DMS153 (cell line): ENCODE data around the gene TMEM37.

Experiments
- DNase-seq: peaks from one replicate; lab custom pipeline; 2025; lab: John Stamatoyannopoulos, UW

Gene TMEM37

GRCh38 chr2:119434664-119435063 is 3.0 kb downstream of the TMEM37 start:
- no peak for DNase-seq

- no peak for DNase-seq
These were observed 3.7 kb downstream of the TMEM37 start for GRCh38 chr2:119435081-119435952.

DNA sequence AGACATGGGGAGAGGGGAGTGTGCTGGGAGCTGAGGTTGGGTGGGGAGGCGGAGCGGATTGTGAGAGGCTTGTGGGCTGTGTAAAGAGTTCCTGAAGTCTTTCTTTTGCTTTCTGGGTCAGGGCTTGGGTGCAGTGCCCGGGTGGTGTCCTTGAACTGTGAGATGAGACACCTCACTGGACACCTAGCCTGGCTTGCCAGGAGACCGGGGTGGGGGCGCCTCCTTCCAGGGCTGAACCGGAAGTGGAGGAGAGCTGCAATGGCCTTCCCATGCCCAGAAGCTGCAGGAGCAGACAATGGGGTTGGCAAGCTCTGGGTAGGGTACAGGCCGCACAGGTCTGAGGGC is 4.3 kb downstream of the TMEM37 start:
- no peak for DNase-seq

DNA sequence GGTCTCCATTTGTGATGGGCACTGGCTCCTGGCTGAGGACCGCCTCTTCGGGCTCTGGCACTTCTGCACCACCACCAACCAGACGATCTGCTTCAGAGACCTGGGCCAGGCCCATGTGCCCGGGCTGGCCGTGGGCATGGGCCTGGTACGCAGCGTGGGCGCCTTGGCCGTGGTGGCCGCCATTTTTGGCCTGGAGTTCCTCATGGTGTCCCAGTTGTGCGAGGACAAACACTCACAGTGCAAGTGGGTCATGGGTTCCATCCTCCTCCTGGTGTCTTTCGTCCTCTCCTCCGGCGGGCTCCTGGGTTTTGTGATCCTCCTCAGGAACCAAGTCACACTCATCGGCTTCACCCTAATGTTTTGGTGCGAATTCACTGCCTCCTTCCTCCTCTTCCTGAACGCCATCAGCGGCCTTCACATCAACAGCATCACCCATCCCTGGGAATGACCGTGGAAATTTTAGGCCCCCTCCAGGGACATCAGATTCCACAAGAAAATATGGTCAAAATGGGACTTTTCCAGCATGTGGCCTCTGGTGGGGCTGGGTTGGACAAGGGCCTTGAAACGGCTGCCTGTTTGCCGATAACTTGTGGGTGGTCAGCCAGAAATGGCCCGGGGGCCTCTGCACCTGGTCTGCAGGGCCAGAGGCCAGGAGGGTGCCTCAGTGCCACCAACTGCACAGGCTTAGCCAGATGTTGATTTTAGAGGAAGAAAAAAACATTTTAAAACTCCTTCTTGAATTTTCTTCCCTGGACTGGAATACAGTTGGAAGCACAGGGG is 5.5 kb downstream of the TMEM37 start:
- no peak for DNase-seq

DNA sequence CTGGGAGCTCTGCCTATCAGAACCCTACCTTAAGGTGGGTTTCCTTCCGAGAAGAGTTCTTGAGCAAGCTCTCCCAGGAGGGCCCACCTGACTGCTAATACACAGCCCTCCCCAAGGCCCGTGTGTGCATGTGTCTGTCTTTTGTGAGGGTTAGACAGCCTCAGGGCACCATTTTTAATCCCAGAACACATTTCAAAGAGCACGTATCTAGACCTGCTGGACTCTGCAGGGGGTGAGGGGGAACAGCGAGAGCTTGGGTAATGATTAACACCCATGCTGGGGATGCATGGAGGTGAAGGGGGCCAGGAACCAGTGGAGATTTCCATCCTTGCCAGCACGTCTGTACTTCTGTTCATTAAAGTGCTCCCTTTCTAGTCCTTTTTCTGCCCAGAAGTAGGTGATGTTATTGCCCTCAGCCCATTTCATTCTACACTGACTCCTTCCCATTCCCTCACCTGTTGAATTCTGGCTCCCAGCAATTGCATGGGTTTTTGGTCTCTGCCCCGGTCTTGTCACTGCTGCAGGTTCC is 6.5 kb downstream of the TMEM37 start:
- no peak for DNase-seq

GRCh38 chr2:119438726-119439284 is 7.2 kb downstream of the TMEM37 start:
- DNase-seq: no peak

DNA sequence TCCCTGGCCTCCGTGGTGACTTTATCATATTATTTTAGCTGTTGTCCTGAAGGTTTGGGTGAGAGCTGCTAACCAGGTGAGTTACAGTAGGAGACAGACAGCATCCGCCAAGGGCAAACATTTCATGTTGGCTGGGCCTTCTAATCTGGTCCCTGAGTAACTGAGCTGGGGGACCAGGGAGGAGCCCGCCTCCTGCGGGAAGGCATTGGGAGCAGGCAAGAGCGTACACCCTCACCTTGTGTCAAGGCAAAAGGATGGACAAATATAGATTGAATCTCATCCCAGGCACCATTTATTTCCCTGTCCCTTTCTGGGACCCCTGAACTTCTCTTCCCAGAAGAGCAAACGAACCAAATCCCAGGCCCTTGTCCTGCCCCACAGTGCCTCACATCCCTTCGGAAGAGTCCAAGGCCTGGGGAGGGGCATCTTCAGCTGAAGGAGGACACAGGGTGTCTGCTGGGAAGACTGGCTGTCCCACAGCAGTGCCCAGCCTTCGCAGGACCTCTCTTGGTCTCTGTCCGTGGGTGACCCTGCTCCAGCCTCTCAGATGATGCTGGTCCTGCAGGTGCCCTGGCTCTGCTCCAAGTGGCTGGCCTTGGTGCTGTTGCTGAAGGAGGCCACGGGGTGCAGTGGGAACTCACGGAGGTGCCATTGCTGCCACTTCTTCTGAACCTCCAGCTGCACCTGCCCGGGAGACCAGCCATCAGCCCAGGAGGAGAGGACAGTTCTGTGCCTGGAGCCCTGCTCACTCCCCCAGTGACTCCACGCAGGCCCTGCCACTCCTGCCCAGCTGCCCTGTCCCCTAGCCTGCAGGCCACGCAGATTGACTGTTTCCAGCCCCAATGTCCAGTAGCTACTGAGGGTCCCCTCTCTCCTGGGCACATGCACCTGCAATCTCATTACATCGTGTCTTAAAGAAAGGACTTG is 8.2 kb downstream of the TMEM37 start:
- DNase-seq: no peak

- DNase-seq: no peak
These were observed 8.8 kb downstream of the TMEM37 start for GRCh38 chr2:119440501-119440870.

- no peak for DNase-seq
These were observed 9.2 kb downstream of the TMEM37 start for GRCh38 chr2:119440873-119441272.

DNA sequence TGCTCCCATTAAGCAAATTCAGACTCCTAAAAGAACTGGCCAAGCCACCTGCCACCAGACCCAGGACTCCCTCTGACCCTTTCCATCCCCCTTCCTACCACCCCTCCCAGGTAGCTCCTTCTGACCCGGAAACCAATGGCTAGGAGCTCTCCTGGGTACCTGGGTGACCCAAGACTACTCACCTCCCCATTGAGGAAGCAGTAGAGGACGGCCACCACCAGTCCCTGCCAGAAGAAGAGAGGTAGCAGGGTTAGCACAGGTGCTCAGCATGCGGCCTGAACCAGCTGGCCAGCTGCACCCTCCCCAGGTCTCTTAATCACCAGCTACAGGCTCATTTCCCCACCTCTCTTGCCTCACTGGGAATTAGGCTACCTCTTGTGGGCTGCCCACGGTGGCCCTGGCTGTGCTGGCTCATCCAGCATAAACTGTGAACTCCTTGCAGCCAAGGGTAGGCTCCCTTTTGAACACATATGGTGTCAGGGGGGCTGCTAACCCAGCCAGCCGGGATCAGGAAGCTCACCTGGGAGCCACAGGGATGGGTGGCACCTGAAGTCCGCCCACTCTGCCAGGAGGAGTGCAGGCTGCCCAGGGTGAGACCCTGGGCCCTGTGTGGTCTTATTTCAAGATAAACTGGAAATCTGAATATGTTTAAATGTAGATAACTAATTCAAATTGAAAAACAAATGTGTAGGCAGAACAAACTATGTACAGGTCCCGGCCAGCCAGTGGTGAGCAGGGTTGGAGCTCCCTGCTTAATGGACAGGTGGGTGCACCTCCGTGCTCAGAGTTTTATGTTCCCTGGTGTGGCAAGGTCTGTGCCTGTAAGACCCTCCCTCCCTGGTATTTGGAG is 9.9 kb downstream of the TMEM37 start:
- no peak for DNase-seq

- DNase-seq: no peak
These were observed 10.6 kb downstream of the TMEM37 start for GRCh38 chr2:119442226-119442619.

DNA sequence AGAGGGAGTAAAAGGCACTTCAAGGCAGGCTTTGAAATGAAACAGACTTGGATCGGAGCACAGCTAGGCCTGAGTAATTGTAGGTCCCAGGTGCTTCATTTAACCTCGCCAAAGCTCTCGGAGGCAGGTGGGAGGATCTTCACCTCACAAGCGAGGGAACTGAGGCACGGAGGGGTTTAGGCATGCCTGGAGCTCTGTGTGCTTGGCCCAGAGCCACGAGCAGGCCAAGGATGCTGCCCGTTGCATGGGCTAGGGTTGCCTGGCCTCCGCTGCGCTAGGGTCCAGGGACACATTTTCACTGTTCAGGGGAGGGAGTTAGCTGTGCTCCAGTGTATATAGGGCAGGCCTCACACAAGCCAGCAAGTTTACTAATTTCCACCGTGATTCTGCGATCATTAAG is 11.2 kb downstream of the TMEM37 start:
- no peak for DNase-seq

GRCh38 chr2:119446037-119446436 is 14.4 kb downstream of the TMEM37 start:
- no peak for DNase-seq

DNA sequence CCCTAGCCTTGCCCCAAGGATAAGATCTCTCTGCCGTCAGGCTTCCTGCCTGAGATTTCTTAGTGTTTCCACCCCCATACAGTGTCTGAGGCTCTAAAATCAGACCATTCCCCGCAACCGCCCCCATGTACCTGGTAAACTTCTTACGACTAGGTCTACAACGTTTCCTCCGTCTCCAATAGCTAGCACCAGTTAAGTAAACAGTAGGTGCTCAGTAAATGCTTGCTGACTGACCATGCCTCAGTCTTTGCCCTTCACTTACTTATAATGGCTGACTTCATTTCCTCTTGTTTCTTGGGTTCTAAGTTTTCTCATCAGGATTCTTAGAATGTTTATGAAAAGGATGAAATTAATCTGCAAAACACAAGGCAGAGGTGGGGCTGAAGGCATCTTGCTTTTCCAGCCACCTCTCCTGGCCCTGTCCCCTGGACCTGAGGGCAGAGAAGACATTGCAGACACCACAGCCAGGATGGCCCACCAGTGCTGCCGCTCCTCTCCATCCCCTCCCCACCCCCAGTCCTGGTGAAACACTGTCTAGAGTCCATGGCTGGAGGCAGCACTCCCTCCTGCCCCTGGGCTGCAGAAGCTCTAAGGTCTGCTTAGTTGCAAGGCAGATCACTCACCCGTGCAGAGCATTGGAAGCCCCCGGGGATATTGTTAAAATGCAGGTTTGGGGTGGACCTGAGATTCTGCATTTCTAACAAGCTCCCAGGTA is 16.9 kb downstream of the TMEM37 start:
- no peak for DNase-seq

DNA sequence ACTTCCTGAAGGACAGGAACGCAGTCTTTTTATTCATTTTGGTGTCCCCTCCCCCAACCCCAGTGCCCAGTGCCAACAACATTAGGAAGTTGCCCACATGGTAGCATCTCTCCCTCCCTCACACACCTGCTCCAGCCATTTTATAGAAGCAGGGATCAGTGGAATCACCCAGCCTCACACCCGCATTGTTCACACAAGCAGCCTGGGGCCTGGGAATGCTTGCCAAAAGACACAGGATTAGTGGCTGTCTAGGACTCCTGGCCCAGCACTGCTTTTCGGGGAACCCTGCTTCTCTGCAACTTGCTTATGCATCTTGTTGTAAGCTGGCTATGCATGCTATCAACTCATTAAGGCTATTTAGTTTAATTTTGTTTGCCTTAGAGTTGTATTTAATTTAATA is 17.9 kb downstream of the TMEM37 start:
- DNase-seq: peak; percentile 60

DNA sequence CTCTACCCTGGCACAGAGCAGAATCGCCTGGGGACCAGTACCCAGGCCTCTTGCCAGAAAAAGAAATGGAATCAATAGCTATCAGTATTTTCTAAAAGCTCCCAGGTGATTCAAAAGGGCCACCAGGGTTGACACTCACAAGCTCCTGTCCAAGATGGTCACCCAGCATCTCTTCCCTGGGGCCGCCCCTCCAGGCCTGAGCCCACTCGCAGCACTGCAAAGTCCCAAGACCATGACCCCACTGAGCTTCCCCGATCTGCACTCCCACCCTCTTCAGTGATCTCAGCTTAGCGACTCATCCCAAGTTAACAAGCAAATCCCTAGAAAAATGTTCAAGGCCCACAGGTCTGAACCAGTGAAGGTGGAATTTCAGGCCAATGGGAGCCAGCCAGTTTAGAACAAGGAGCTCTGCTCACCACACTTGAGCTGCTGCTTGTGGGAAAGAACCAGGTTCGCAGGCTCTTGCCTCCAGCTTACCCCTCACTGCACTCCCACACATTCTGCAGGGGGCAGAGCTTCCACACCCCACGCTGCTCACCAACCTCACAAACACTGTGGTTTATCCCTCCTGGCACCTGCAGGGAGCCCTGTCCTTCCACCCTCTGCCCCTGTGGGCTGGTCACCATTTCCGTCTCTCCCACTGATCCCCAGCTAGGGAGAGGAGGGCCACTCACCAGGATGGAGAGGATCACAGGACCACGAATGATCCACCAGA is 19.8 kb downstream of the TMEM37 start:
- no peak for DNase-seq

DNA sequence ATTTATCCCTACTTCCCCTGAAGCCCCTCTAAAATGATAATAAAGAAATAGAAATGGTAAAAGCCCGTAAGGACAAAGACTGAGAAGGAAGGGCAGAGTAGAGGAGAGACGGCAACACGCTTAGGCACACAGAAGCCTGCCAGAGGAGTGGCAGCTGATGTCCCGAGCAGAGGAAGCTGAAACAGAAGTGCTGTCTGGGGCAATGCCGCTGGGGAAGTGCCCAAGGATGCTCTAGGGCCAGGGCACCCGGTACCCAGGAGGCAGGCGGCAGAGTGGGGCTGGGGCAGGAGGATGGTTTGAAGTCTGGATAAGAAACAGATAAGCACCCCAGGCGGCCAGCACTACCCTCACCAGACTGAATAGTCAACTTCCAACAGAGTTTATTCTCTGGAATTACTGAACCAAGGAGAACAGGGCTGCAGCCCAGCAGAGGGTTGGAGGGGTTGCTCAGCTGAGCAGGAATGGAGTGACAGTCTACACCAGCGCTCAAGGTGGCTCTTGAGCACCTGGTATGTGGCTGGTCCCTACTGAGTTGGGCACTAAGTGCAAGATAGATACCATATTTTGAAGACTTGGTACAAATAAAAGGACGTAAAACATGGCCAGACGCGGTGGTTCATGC is 22.4 kb downstream of the TMEM37 start:
- DNase-seq: no peak

- DNase-seq: no peak
These were observed 23.5 kb downstream of the TMEM37 start for GRCh38 chr2:119455066-119455718.

DNA sequence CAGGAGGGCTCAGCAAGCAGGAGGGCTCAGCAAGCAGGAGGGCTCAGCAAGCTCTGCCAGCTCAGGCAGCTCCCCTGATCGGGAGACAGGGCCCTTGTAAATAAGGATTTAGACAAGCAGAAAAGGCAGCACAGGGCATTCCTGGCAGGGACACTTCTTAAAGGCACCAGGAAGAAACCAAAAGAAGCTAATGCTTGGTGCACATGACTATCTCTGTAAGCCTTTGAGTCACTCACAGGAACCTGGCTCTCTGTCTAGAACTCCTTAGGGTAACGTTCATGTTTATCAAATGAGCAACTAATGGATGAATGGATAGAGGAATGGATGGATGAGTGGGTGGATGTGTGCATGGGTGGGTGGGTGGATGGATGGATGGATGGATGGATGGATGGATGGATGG is 28.4 kb downstream of the TMEM37 start:
- DNase-seq: no peak
